T-helper 2 cell (primary cell): ENCODE results near the gene HIPK2.

Experiments used
- DNase-seq, 5 experiments: peaks; one replicate each; pipeline versions ENCODE4 v3.0.0 to v3.0.0-alpha.2; 2012 to 2022
- total RNA-seq, 2 donors: gene quantifications; one replicate each; lab custom pipeline; 2026; lab: John Stamatoyannopoulos, UW

Gene HIPK2
- 43.4 to 58.6 reads per million in 2 donors for total RNA-seq

GRCh38 chr7:139777948-139778841, at the start of gene HIPK2:
TSS of gene HIPK2 (minus strand) at chr7:139777998. CDS start at chr7:139777623, 375 bp downstream.
- DNase-seq: peak; percentile 48 to 83 (median 60)

GRCh38 chr7:139827042-139827441, 49.2 kb upstream of the HIPK2 start:
- peak in 1 of 5 experiments; percentile 18 for DNase-seq

GRCh38 chr7:139825666-139826290, 48.0 kb upstream of the HIPK2 start:
- no peak for DNase-seq

GRCh38 chr7:139823959-139824521, 46.2 kb upstream of the HIPK2 start:
- no peak for DNase-seq

GRCh38 chr7:139822855-139823254, 45.1 kb upstream of the HIPK2 start:
- DNase-seq: no peak

GRCh38 chr7:139821349-139822105, 43.7 kb upstream of the HIPK2 start:
- DNase-seq: no peak

GRCh38 chr7:139820089-139820488, 42.3 kb upstream of the HIPK2 start:
- no peak for DNase-seq

- no peak for DNase-seq
These were observed 39.5 kb upstream of the HIPK2 start for GRCh38 chr7:139817249-139817648.

- peak in 1 of 5 experiments; percentile 20 for DNase-seq
These were observed 35.9 kb upstream of the HIPK2 start for GRCh38 chr7:139813689-139814088.

GRCh38 chr7:139813151-139813550, 35.4 kb upstream of the HIPK2 start:
- DNase-seq: no peak

GRCh38 chr7:139811066-139811465, 33.3 kb upstream of the HIPK2 start:
- DNase-seq: peak in 1 of 5 experiments; percentile 17

GRCh38 chr7:139808846-139809442, 31.1 kb upstream of the HIPK2 start:
- DNase-seq: no peak

GRCh38 chr7:139808427-139808826, 30.6 kb upstream of the HIPK2 start:
- no peak for DNase-seq

- DNase-seq: no peak
These were observed 29.2 kb upstream of the HIPK2 start for GRCh38 chr7:139807009-139807408.

GRCh38 chr7:139804571-139804970, 26.8 kb upstream of the HIPK2 start:
- DNase-seq: no peak

GRCh38 chr7:139799586-139799985, 21.8 kb upstream of the HIPK2 start:
- no peak for DNase-seq

GRCh38 chr7:139798892-139799291, 21.1 kb upstream of the HIPK2 start:
- DNase-seq: no peak

- DNase-seq: peak in 1 of 5 experiments; percentile 27
These were observed 20.4 kb upstream of the HIPK2 start for GRCh38 chr7:139798221-139798620.

- DNase-seq: no peak
These were observed 19.8 kb upstream of the HIPK2 start for GRCh38 chr7:139797607-139798006.

- DNase-seq: no peak
These were observed 13.5 kb upstream of the HIPK2 start for GRCh38 chr7:139791316-139791715.

- DNase-seq: no peak
These were observed 6.8 kb upstream of the HIPK2 start for GRCh38 chr7:139784648-139785047.

- no peak for DNase-seq
These were observed 6.0 kb upstream of the HIPK2 start for GRCh38 chr7:139783647-139784385.
